Measurements from ENCODE around the gene EMC9.

DNA sequence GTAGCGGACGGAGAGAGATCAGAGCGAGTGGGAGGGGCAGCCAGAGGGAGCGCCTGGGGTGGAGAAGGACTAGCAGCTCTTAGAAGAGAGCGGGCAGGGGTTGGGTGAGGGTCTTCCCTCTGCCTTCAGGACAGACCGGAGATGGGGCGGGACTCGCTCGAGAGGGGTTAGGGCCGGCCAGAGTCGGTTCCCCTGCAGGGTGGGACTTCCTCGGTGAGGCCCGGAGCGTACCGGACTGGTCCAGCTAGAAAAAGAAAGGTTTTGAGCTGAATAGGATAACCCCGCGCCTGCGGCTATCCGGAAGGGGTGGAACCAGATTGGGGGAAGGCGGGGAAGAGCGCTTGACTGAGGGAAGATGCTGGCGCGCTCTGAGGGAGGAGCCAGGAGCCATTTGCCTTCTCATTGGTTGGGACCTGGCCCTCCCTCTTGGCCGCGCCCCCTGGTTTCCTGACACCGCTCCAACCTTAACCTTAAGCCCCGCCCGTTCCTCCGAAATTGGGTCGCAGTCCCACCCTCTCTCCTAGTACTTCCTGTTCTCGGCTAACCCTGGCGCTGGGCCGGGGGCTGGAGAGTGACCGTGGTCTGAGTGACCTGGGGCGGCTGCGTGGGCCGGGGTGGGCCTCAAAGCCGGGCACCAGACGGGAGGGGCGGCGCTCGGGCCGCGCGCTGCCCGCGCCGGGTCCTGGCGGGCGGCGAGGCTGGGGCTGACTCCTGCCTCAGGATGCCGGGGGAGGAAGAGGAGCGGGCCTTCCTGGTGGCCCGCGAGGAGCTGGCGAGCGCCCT, 5.8 kb upstream of the EMC9 start, which contains the start of gene RNF31:
- TF ChIP-seq, protein P1, sequence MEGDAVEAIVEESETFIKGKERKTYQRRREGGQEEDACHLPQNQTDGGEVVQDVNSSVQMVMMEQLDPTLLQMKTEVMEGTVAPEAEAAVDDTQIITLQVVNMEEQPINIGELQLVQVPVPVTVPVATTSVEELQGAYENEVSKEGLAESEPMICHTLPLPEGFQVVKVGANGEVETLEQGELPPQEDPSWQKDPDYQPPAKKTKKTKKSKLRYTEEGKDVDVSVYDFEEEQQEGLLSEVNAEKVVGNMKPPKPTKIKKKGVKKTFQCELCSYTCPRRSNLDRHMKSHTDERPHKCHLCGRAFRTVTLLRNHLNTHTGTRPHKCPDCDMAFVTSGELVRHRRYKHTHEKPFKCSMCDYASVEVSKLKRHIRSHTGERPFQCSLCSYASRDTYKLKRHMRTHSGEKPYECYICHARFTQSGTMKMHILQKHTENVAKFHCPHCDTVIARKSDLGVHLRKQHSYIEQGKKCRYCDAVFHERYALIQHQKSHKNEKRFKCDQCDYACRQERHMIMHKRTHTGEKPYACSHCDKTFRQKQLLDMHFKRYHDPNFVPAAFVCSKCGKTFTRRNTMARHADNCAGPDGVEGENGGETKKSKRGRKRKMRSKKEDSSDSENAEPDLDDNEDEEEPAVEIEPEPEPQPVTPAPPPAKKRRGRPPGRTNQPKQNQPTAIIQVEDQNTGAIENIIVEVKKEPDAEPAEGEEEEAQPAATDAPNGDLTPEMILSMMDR (IDR thresholded peaks at IDR 0.05) = no peak
- peak in 2 of 4 donors; percentile 12 to 59 for TF ChIP-seq POLR2A (IDR thresholded peaks at IDR 0.05)
